H9 (cell line): ENCODE measurements around the gene WDR27. TPM values are rescaled to one million over a fixed set of nuclear protein-coding genes. Genes with fewer than 3 reads are reported as not detected.

ENCODE experiments used
- DNase-seq: peaks from one replicate; pipeline ENCODE4 v3.0.0-alpha.2; 2017
- H2AFZ ChIP-seq: one replicate; pipeline ENCODE4 v1.6.1; 2013; ENCODE audit warnings: mild to moderate bottlenecking, low read length, control low read depth, moderate library complexity
- H2AK5ac ChIP-seq: 2 replicates; pipeline ENCODE4 v1.6.1; 2013; ENCODE audit warnings: low read length, control low read depth, mixed read lengths; ENCODE audit not compliant: insufficient read length
- H2BK120ac ChIP-seq: one replicate; pipeline ENCODE4 v1.6.1; 2013; ENCODE audit warnings: low read depth, mild to moderate bottlenecking, low read length, control low read depth, inconsistent platforms; ENCODE audit not compliant: poor library complexity, severe bottlenecking
- H2BK12ac ChIP-seq: 2 replicates; pipeline ENCODE4 v1.6.1; 2013; ENCODE audit warnings: low read length, control low read depth, mixed read lengths, low read depth; ENCODE audit not compliant: insufficient read length
- H2BK15ac ChIP-seq: 2 replicates; pipeline ENCODE4 v1.6.1; 2013; ENCODE audit warnings: low read depth, low read length, control low read depth
- H2BK20ac ChIP-seq: one replicate; pipeline ENCODE4 v1.6.1; 2013; ENCODE audit warnings: low read depth, mild to moderate bottlenecking, low read length, control low read depth, inconsistent platforms; ENCODE audit not compliant: poor library complexity, severe bottlenecking
- H2BK5ac ChIP-seq: 2 replicates; pipeline ENCODE4 v1.6.1; 2013; ENCODE audit warnings: low read length, control low read depth, mixed read lengths; ENCODE audit not compliant: insufficient read length
- H3K14ac ChIP-seq: 2 replicates; pipeline ENCODE4 v1.6.1; 2013; ENCODE audit warnings: low read length, control low read depth; ENCODE audit not compliant: insufficient read depth
- H3K18ac ChIP-seq: 2 replicates; pipeline ENCODE4 v1.6.1; 2013; ENCODE audit warnings: low read depth, mild to moderate bottlenecking, mixed read lengths, low read length, control low read depth; ENCODE audit not compliant: insufficient read length
- H3K23ac ChIP-seq: 2 replicates; pipeline ENCODE4 v1.6.1; 2013; ENCODE audit warnings: low read length, control low read depth, mixed read lengths, low read depth; ENCODE audit not compliant: insufficient read length
- H3K23me2 ChIP-seq: 2 replicates; pipeline ENCODE4 v1.6.1; 2013; ENCODE audit warnings: low read depth, mild to moderate bottlenecking, mixed read lengths, low read length, control low read depth; ENCODE audit not compliant: insufficient read length, poor library complexity, severe bottlenecking
- H3K27ac ChIP-seq: 2 replicates; pipeline ENCODE4 v1.5.1; 2013; ENCODE audit warnings: low read length, control low read depth, mixed read lengths, low read depth; ENCODE audit not compliant: insufficient read length
- H3K27me3 ChIP-seq: 2 replicates; pipeline ENCODE4 v1.6.1; 2013; ENCODE audit warnings: low read length, control low read depth, inconsistent platforms; ENCODE audit not compliant: insufficient read depth
- H3K4ac ChIP-seq: 2 replicates; pipeline ENCODE4 v1.6.1; 2013; ENCODE audit warnings: low read depth, mild to moderate bottlenecking, control low read depth, inconsistent platforms, low read length, moderate library complexity
- H3K4me1 ChIP-seq: 2 replicates; pipeline ENCODE4 v1.6.1; 2013; ENCODE audit warnings: low read length, control low read depth, inconsistent platforms; ENCODE audit not compliant: insufficient read depth
- H3K4me2 ChIP-seq: 2 replicates; pipeline ENCODE4 v1.6.1; 2013; ENCODE audit warnings: low read length, control low read depth, mixed read lengths; ENCODE audit not compliant: insufficient read length, insufficient read depth
- H3K56ac ChIP-seq: 2 replicates; pipeline ENCODE4 v1.6.1; 2013; ENCODE audit warnings: low read depth, mild to moderate bottlenecking, mixed read lengths, low read length, control low read depth; ENCODE audit not compliant: insufficient read length
- H3K79me1 ChIP-seq: 2 replicates; pipeline ENCODE4 v1.6.1; 2013; ENCODE audit warnings: low read depth, mild to moderate bottlenecking, moderate library complexity, low read length, control low read depth, inconsistent platforms; ENCODE audit not compliant: insufficient read depth, poor library complexity, severe bottlenecking
- H3K79me2 ChIP-seq: 2 replicates; pipeline ENCODE4 v1.6.1; 2013; ENCODE audit warnings: low read length, control low read depth, inconsistent platforms; ENCODE audit not compliant: insufficient read depth
- H3K9ac ChIP-seq: 2 replicates; pipeline ENCODE4 v1.6.1; 2013; ENCODE audit warnings: low read length, control low read depth, mixed read lengths; ENCODE audit not compliant: insufficient read length; ENCODE audit errors: extremely low read depth
- H3K9me3 ChIP-seq: one replicate; pipeline ENCODE4 v1.6.1; 2013; ENCODE audit warnings: low read depth, low read length, inconsistent platforms; ENCODE audit not compliant: control insufficient read depth
- H3T11ph ChIP-seq: one replicate; pipeline ENCODE4 v1.6.1; 2013; ENCODE audit warnings: mild to moderate bottlenecking, low read length, control low read depth, inconsistent platforms
- H4K20me1 ChIP-seq: one replicate; pipeline ENCODE4 v1.6.1; 2013; ENCODE audit not compliant: control insufficient read depth, insufficient read length, insufficient read depth
- H4K5ac ChIP-seq: 2 replicates; pipeline ENCODE4 v1.6.1; 2013; ENCODE audit warnings: low read depth, mild to moderate bottlenecking, mixed read lengths, low read length, control low read depth; ENCODE audit not compliant: insufficient read length
- H4K8ac ChIP-seq: replicated peaks from 2 replicates; pipeline ENCODE4 v1.6.1; 2013; ENCODE audit warnings: low read length, control low read depth, mixed read lengths, low read depth; ENCODE audit not compliant: insufficient read length
- H4K91ac ChIP-seq: 2 replicates; pipeline ENCODE4 v1.6.1; 2013; ENCODE audit warnings: low read depth, mild to moderate bottlenecking, moderate library complexity, mixed read lengths, low read length, control low read depth; ENCODE audit not compliant: insufficient read length
- H3K27ac Mint-ChIP-seq, 3 experiments: 2 replicates in 2 of 3; 3 replicates in 1 of 3; pipeline ENCODE4 v1.8.0; 2020 to 2021; ENCODE audit warnings: mixed read lengths in 3 of 3, mild to moderate bottlenecking in 1 of 3, moderate library complexity in 1 of 3
- H3K27me3 Mint-ChIP-seq: 2 replicates; pipeline ENCODE4 v1.8.0; 2021; ENCODE audit warnings: low read depth, mild to moderate bottlenecking, moderate library complexity, mixed read lengths
- H3K36me3 Mint-ChIP-seq, 3 experiments: 2 replicates in 2 of 3; 3 replicates in 1 of 3; pipeline ENCODE4 v1.8.0; 2020 to 2021; ENCODE audit warnings: low read depth in 3 of 3, mixed read lengths in 3 of 3; ENCODE audit not compliant: insufficient read depth in 1 of 3
- H3K4me1 Mint-ChIP-seq, 2 experiments: 2 replicates each; pipeline ENCODE4 v1.8.0; 2020; ENCODE audit warnings: mixed read lengths in 2 of 2
- H3K4me3 Mint-ChIP-seq, 2 experiments: 2 replicates in 1 of 2; 3 replicates in 1 of 2; pipeline ENCODE4 v1.8.0; 2020 to 2021; ENCODE audit warnings: mild to moderate bottlenecking in 2 of 2, mixed read lengths in 2 of 2, moderate library complexity in 1 of 2
- H3K9me3 Mint-ChIP-seq, 2 experiments: 2 replicates in 1 of 2; 3 replicates in 1 of 2; pipeline ENCODE4 v1.8.0; 2020; ENCODE audit warnings: mild to moderate bottlenecking in 2 of 2, mixed read lengths in 2 of 2, moderate library complexity in 1 of 2
- CTCF ChIP-seq: fragments of 200-600 bp; sonication (generic); conservative IDR thresholded peaks from 3 replicates; pipeline ENCODE4 v1.8.0; 2021; ENCODE audit warnings: antibody characterized with exemption, mild to moderate bottlenecking
- WGBS: extraction: QIAGEN DNeasy Blood & Tissue Kit; methylation state at CpG from one replicate; pipeline ENCODE4 v1.1.7; 2013; ENCODE audit warnings: missing lambda C conversion rate, low lambda C conversion rate, mixed read lengths; ENCODE audit not compliant: insufficient read length; ENCODE audit errors: extremely low coverage; 5-methylcytosine and 5-hydroxymethylcytosine counted together
- total RNA-seq: library from RNA; stranded (reverse); gene quantifications from 2 replicates; pipeline ENCODE4 v1.2.1, GENCODE V29; 2021

The WDR27 gene
- total RNA-seq, 1 experiment from 2014 or later = 48.7 TPM

- Histone ChIP-seq H3K79me2 (no peaks in the 10 kb centered on the region; the same call in 1 of the 2 replicates), H3K23me2 (no peaks in the 10 kb centered on the region), H2BK15ac (no peak overlapping the region)
Observed at GRCh38 chr6:169445227-169445626, 256.6 kb downstream of the WDR27 start.

More at GRCh38 chr6:169445227-169445626, 256.6 kb downstream of the WDR27 start:
- Mint-ChIP-seq H3K36me3 (no peaks in the 10 kb centered on the region), H3K4me1 (peaks cover 7 to 10% of the 10 kb centered on the region in 2 experiments; a peak in 2 of 4 replicates), H3K27me3 (no peaks in the 10 kb centered on the region; the same call in 1 of the 2 replicates), H3K9me3 (no peaks in the 10 kb centered on the region; a peak in 1 of 5 replicates), H3K4me3 (no peak overlapping the region), H3K27ac (no peak overlapping the region)
- Histone ChIP-seq H3K56ac (no peak overlapping the region), H3K9ac (no peak overlapping the region), H3K79me1 (no peaks in the 10 kb centered on the region), H2BK12ac (no peak overlapping the region), H2AFZ (no peak overlapping the region), H3K9me3 (no peaks in the 10 kb centered on the region), H4K8ac (no peak overlapping the region), H3K14ac (no peak overlapping the region), H3T11ph (no peak overlapping the region), H3K18ac (no peak overlapping the region), H4K5ac (no peak overlapping the region), H3K27ac (no peak overlapping the region), H2BK20ac (no peak overlapping the region), H3K4ac (no peak overlapping the region), H2BK120ac (no peak overlapping the region), H3K27me3 (no peaks in the 10 kb centered on the region), H3K23ac (no peak overlapping the region), H4K20me1 (no peaks in the 10 kb centered on the region), H4K91ac (no peak overlapping the region), H3K4me2 (no peak overlapping the region), H2AK5ac (no peak overlapping the region), H2BK5ac (no peak overlapping the region), H3K4me1 (no peaks in the 10 kb centered on the region)
- no peak for DNase-seq
- peak; percentile 55 for TF ChIP-seq CTCF
- no CpG with 5 or more reads among the region's 7 CpGs for WGBS
